MCF 10A (cell line): ENCODE results near the gene DDX27. TPM values are rescaled to one million over a fixed set of nuclear protein-coding genes. Genes with fewer than 3 reads are reported as not detected.
A peak's percentile ranks its signal among the peaks of the same experiment; 100 is the strongest.

Experiments used
- BruUV-seq: library from RNA; stranded (reverse); fragments of 400-500 nt; replicated peaks from 2 replicates; lab custom pipeline; 2021; lab: Mats Ljungman, UMichigan
- CTCF ChIA-PET: fragments of 300-600 bp; sonication (Branson Sonifier 250); formaldehyde crosslinking; extraction: SDS; loops from one replicate; lab custom pipeline; 2021; ENCODE audit warnings: antibody characterized with exemption, inconsistent platforms; lab: Yijun Ruan, JAX
- POLR2A ChIA-PET: fragments of 300-600, 350-650 bp; sonication (Branson Sonifier 250); formaldehyde crosslinking; extraction: SDS; loops from one replicate; lab custom pipeline; 2020; ENCODE audit warnings: antibody characterized with exemption, inconsistent platforms; lab: Yijun Ruan, JAX
- DNase-seq: peaks from one replicate; pipeline ENCODE4 v3.0.0-alpha.2; 2018; ENCODE audit not compliant: unreplicated experiment
- H3K27ac Mint-ChIP-seq: one replicate; pipeline ENCODE4 v1.8.0; 2022; ENCODE audit warnings: mild to moderate bottlenecking, low read depth, mixed read lengths; ENCODE audit not compliant: unreplicated experiment
- H3K27me3 Mint-ChIP-seq: one replicate; pipeline ENCODE4 v1.8.0; 2022; ENCODE audit warnings: mixed read lengths; ENCODE audit not compliant: insufficient read depth, unreplicated experiment
- H3K36me3 Mint-ChIP-seq: one replicate; pipeline ENCODE4 v1.8.0; 2022; ENCODE audit warnings: mild to moderate bottlenecking, moderate library complexity, mixed read lengths; ENCODE audit not compliant: insufficient read depth, unreplicated experiment
- H3K4me1 Mint-ChIP-seq: one replicate; pipeline ENCODE4 v1.8.0; 2022; ENCODE audit warnings: mixed read lengths; ENCODE audit not compliant: insufficient read depth, unreplicated experiment
- H3K4me3 Mint-ChIP-seq: one replicate; pipeline ENCODE4 v1.8.0; 2022; ENCODE audit warnings: mild to moderate bottlenecking, moderate library complexity, mixed read lengths; ENCODE audit not compliant: unreplicated experiment
- H3K9me3 Mint-ChIP-seq: one replicate; pipeline ENCODE4 v1.8.0; 2022; ENCODE audit warnings: mixed read lengths; ENCODE audit not compliant: unreplicated experiment
- CTCF ChIP-seq: fragments of 200-600 bp; IDR thresholded peaks from one replicate; pipeline ENCODE4 v1.8.0; 2022; ENCODE audit warnings: antibody characterized with exemption, mild to moderate bottlenecking; ENCODE audit not compliant: unreplicated experiment
- intact Hi-C: fragments of 100-400 bp; cut with micrococcal nuclease; formaldehyde crosslinking; loops from 2 replicates; pipeline ENCODE4 v1.14.1; 2022
- total RNA-seq: library from RNA; stranded (reverse); gene quantifications from 2 replicates; pipeline ENCODE4 v1.2.3, GENCODE V29; 2022

The DDX27 gene
- total RNA-seq, 1 experiment from 2014 or later, result 56.4 TPM

- ChIA-PET CTCF (interaction anchor here (0.5 to 1.1 kb wide), 3 partner anchors 13 to 243 kb away, joined by 3 read pairs; no protein-coding TSS in a partner anchor), POLR2A (interaction anchor here (0.6 to 8.5 kb wide), 6 partner anchors 12 to 815 kb away, joined by 3 to 170 read pairs (median 6); partner anchors contain the start of gene ZNFX1)
- peak; percentile 27 for DNase-seq
- Mint-ChIP-seq H3K9me3 (peaks cover 8% of the 10 kb centered on the region), H3K4me3 (no peak overlapping the region), H3K27me3 (no peaks in the 10 kb centered on the region), H3K4me1 (peaks cover 29% of the 10 kb centered on the region), H3K27ac (peak overlapping the region; percentile 10), H3K36me3 (peaks cover 89% of the 10 kb centered on the region)
- intact Hi-C loops, result no loop called here
- no peak for TF ChIP-seq CTCF
- TSS peak; percentile 0 for BruUV-seq
Measured at GRCh38 chr20:49290608-49291191, 71.5 kb downstream of the DDX27 start.

- BruUV-seq, result no TSS peak
- Mint-ChIP-seq H3K4me3 (no peak overlapping the region), H3K27ac (peak overlapping the region; percentile 10), H3K27me3 (no peaks in the 10 kb centered on the region), H3K4me1 (peaks cover 24% of the 10 kb centered on the region), H3K9me3 (peaks cover 8% of the 10 kb centered on the region), H3K36me3 (peaks cover 87% of the 10 kb centered on the region)
- ChIA-PET POLR2A (interaction anchor here (0.6 to 8.5 kb wide), 7 partner anchors 12 to 815 kb away, joined by 3 to 170 read pairs (median 7); partner anchors contain the start of gene ZNFX1), CTCF (interaction anchor here (1.1 kb wide), 1 partner anchor 28 kb away, joined by 3 read pairs; no protein-coding TSS in a partner anchor)
- DNase-seq, result no peak
- TF ChIP-seq CTCF, result no peak
- intact Hi-C loops, result no loop called here
Measured at GRCh38 chr20:49291200-49291599, 72.0 kb downstream of the DDX27 start.

GRCh38 chr20:49292010-49292409 lies 72.8 kb downstream of the DDX27 start:
- no peaks in the 10 kb centered on the region for H3K27me3 Mint-ChIP-seq
- H3K9me3 Mint-ChIP-seq, result peaks cover 8% of the 10 kb centered on the region
- TF ChIP-seq CTCF, result no peak
- no peak overlapping the region for H3K27ac Mint-ChIP-seq
- no peak overlapping the region for H3K4me3 Mint-ChIP-seq
- BruUV-seq, result TSS peak; percentile 0
- H3K4me1 Mint-ChIP-seq, result peaks cover 18% of the 10 kb centered on the region
- H3K36me3 Mint-ChIP-seq, result peaks cover 79% of the 10 kb centered on the region
- ChIA-PET POLR2A (interaction anchor here (0.6 to 8.5 kb wide), 7 partner anchors 11 to 152 kb away, joined by 3 to 170 read pairs (median 7); partner anchors contain the start of gene ZNFX1), CTCF (interaction anchor here (0.6 to 1.3 kb wide), 6 partner anchors 10 to 75 kb away, joined by 3 to 5 read pairs (median 3); no protein-coding TSS in a partner anchor)
- intact Hi-C loops, result no loop called here
- DNase-seq, result no peak

- H3K9me3 Mint-ChIP-seq, result peaks cover 8% of the 10 kb centered on the region
Measured at GRCh38 chr20:49293122-49293521, 73.9 kb downstream of the DDX27 start.

More at GRCh38 chr20:49293122-49293521, 73.9 kb downstream of the DDX27 start:
- TF ChIP-seq CTCF, result no peak
- H3K27me3 Mint-ChIP-seq, result no peaks in the 10 kb centered on the region
- no peak overlapping the region for H3K4me3 Mint-ChIP-seq
- intact Hi-C loops, result no loop called here
- BruUV-seq, result no TSS peak
- no peak for DNase-seq
- H3K27ac Mint-ChIP-seq, result no peak overlapping the region
- peaks cover 68% of the 10 kb centered on the region for H3K36me3 Mint-ChIP-seq
- ChIA-PET POLR2A (interaction anchor here (0.6 to 8.5 kb wide), 4 partner anchors 10 to 29 kb away, joined by 4 to 170 read pairs (median 14); partner anchors contain the start of gene ZNFX1), CTCF (interaction anchor here (0.8 to 1.3 kb wide), 2 partner anchors 9 to 46 kb away, joined by 3 read pairs; no protein-coding TSS in a partner anchor)
- H3K4me1 Mint-ChIP-seq, result peaks cover 7% of the 10 kb centered on the region

Other genes with a start within 250 kb of the DDX27 start
- gene CSE1L, start 173.1 kb upstream of the DDX27 start, total RNA-seq, result 65.2 and 101 TPM in 2 replicates
- 109 and 110 TPM in 2 replicates for gene STAU1, start 31.1 kb upstream of the DDX27 start, total RNA-seq
- 24.3 and 26.8 TPM in 2 replicates for gene ZNFX1, start 58.6 kb downstream of the DDX27 start, total RNA-seq